Measurements from ENCODE around the gene HMG20B. TPM values are rescaled to one million over a fixed set of nuclear protein-coding genes. Genes with fewer than 3 reads are reported as not detected.

The HMG20B gene
- total RNA-seq, 4 donors from 2014 or later, result 31.4 to 61.1 (median 36.6) TPM

DNA sequence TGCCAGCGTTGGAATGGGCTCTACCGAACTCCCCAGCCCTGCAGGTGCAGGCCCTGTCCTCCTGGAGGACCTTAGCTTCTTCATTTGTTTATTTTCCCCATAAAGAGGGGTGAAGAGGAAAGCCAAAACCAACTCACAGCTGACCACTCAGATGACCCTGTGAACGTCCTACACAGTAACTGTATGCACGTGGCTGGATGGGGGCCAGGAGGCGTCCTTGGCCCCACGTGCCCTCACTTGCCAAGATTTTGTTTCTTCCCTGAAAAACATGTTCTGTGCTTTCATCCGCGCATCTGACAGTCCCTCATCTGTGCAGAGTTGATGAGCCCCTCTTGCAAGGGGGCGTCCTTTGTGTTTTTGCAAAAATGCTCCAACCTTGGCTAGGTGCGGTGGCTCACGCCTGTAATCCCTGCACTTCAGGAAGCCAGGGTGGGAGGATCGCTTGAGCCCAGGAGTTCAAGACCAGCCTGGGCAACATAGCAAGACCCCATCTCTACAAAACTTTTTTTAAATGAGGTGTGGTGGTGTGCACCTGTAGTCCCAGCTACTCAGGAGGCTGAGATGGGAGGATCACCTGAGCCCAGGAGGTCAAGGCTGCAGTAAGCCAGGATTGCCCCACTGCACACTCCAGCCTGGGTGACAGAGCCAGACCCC is 39.1 kb upstream of the HMG20B start:
- peaks cover 0 to 52% of the 10 kb centered on the region in 2 donors for H3K36me3 ChIP-seq
- no peaks in the 10 kb centered on the region for H3K27me3 ChIP-seq
- in situ Hi-C loops (cut with MboI; ENCODE audit: low sequenced_read_pairs in 4 of 4), result no loop called here

DNA sequence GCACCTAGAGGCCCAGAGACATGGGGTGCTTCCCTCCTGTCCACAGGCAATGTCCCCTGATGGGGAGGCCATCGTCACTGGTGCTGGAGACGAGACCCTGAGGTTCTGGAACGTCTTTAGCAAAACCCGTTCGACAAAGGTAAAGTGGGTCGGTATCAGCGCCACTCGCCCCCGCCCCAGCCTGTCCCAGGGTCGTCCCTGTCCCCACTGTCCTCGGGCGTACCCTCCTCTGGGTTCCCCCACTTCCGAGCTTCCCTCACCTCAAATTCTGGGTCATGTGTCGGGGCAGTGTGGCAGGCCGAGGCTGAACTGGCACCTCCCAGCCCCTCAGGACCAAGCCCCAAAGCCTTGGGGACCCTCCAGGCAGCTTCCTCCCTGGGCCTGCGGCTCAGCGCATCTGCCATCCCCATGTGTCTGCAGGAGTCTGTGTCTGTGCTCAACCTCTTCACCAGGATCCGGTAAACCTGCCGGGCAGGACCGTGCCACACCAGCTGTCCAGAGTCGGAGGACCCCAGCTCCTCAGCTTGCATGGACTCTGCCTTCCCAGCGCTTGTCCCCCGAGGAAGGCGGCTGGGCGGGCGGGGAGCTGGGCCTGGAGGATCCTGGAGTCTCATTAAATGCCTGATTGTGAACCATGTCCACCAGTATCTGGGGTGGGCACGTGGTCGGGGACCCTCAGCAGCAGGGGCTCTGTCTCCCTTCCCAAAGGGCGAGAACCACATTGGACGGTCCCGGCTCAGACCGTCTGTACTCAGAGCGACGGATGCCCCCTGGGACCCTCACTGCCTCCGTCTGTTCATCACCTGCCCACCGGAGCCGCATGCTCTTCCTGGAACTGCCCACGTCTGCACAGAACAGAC is 38.1 kb upstream of the HMG20B start:
- Histone ChIP-seq H3K9me3 (no peaks in the 10 kb centered on the region), H3K4me1 (no peaks in the 10 kb centered on the region), H3K36me3 (peaks cover 0 to 52% of the 10 kb centered on the region in 2 donors), H3K27me3 (no peaks in the 10 kb centered on the region), H3K27ac (no peak overlapping the region), H3K4me3 (no peak overlapping the region)
- in situ Hi-C loops (cut with MboI; ENCODE audit: low sequenced_read_pairs in 4 of 4) (no loop called here), intact Hi-C loops (cut with DNase I; ENCODE audit: low total_unique reads) (no loop called here)
- ATAC-seq (no peak), DNase-seq (no peak)
- TF ChIP-seq, protein P1, sequence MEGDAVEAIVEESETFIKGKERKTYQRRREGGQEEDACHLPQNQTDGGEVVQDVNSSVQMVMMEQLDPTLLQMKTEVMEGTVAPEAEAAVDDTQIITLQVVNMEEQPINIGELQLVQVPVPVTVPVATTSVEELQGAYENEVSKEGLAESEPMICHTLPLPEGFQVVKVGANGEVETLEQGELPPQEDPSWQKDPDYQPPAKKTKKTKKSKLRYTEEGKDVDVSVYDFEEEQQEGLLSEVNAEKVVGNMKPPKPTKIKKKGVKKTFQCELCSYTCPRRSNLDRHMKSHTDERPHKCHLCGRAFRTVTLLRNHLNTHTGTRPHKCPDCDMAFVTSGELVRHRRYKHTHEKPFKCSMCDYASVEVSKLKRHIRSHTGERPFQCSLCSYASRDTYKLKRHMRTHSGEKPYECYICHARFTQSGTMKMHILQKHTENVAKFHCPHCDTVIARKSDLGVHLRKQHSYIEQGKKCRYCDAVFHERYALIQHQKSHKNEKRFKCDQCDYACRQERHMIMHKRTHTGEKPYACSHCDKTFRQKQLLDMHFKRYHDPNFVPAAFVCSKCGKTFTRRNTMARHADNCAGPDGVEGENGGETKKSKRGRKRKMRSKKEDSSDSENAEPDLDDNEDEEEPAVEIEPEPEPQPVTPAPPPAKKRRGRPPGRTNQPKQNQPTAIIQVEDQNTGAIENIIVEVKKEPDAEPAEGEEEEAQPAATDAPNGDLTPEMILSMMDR (IDR thresholded peaks at IDR 0.05 in 4 of 5, conservative IDR thresholded peaks at IDR 0.05 in 1 of 5), result no peak
- TF ChIP-seq POLR2A (IDR thresholded peaks at IDR 0.05), result no peak

More for the DNA sequence above, 39.1 kb upstream of the HMG20B start:
- TF ChIP-seq, protein P1 (IDR thresholded peaks at IDR 0.05 in 4 of 5, conservative IDR thresholded peaks at IDR 0.05 in 1 of 5), result no peak
- no peak for TF ChIP-seq POLR2A (IDR thresholded peaks at IDR 0.05)
- DNase-seq, result no peak
- Histone ChIP-seq H3K9me3 (no peaks in the 10 kb centered on the region), H3K4me3 (no peak overlapping the region), H3K4me1 (no peaks in the 10 kb centered on the region), H3K27ac (no peak overlapping the region)
- intact Hi-C loops (cut with DNase I; ENCODE audit: low total_unique reads), result no loop called here
- ATAC-seq, result no peak

DNA sequence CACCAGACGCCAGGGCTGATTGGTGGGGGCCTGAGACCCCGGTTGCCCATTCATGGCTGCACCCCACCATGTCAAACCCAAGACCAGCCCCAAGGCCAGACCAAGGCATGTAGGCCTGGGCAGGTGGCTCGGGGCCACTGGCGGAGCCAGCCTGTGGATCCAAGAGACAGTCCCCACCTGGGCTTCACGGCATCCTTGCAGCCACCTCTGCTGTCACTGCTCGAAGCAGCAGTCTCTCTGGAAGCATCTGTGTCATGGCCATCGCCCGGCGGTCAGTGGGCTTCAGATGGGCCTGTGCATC is 37.6 kb upstream of the HMG20B start:
- no peak for DNase-seq
- in situ Hi-C loops (cut with MboI; ENCODE audit: low sequenced_read_pairs in 4 of 4), result no loop called here
- intact Hi-C loops (cut with DNase I; ENCODE audit: low total_unique reads), result no loop called here
- no peaks in the 10 kb centered on the region for H3K9me3 ChIP-seq
- peaks cover 0 to 52% of the 10 kb centered on the region in 2 donors for H3K36me3 ChIP-seq
- no peak overlapping the region for H3K27ac ChIP-seq
- no peaks in the 10 kb centered on the region for H3K4me1 ChIP-seq
- H3K4me3 ChIP-seq, result no peak overlapping the region
- H3K27me3 ChIP-seq, result no peaks in the 10 kb centered on the region
- ATAC-seq, result no peak
- TF ChIP-seq, protein P1 (IDR thresholded peaks at IDR 0.05 in 4 of 5, conservative IDR thresholded peaks at IDR 0.05 in 1 of 5), result no peak

DNA sequence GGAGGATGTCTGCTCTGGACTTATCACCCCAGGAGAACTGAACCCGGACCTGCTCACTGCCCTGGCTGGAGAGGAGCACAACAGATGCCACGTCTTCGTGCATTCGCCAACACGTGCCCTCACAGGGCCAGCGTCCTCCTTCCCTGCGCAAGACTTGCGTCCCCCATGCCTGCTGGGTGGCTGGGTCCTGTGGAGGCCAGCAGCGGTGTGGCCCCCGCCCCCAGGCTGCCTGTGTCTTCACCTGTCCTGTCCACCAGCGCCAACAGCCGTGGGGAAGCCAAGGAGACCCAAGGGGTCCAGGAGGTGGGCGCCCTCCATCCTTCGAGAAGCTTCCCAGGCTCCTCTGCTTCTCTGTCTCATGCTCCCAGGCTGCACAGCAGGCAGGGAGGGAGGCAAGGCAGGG is 37.2 kb upstream of the HMG20B start:
- in situ Hi-C loops (cut with MboI; ENCODE audit: low sequenced_read_pairs in 4 of 4) (no loop called here), intact Hi-C loops (cut with DNase I; ENCODE audit: low total_unique reads) (no loop called here)
- Histone ChIP-seq H3K36me3 (peaks cover 0 to 52% of the 10 kb centered on the region in 2 donors), H3K4me1 (no peaks in the 10 kb centered on the region), H3K27ac (no peak overlapping the region), H3K27me3 (no peaks in the 10 kb centered on the region), H3K9me3 (no peaks in the 10 kb centered on the region), H3K4me3 (no peak overlapping the region)
- DNase-seq (no peak), ATAC-seq (no peak)
- TF ChIP-seq POLR2A (IDR thresholded peaks at IDR 0.05), result no peak
- TF ChIP-seq, protein P1 (IDR thresholded peaks at IDR 0.05 in 4 of 5, conservative IDR thresholded peaks at IDR 0.05 in 1 of 5), result no peak
